ENCODE results near the gene RAB26.

Gene RAB26

GRCh38 chr16:2181952-2182351 lies 33.5 kb downstream of the RAB26 start:
- no peak for DNase-seq

GRCh38 chr16:2183671-2184070 lies 35.2 kb downstream of the RAB26 start:
- DNase-seq: no peak

GRCh38 chr16:2184346-2184745 lies 35.9 kb downstream of the RAB26 start:
- no peak for DNase-seq

GRCh38 chr16:2184962-2185361 lies 36.5 kb downstream of the RAB26 start:
- DNase-seq: no peak

- DNase-seq: no peak
Observed at GRCh38 chr16:2186064-2186463, 37.6 kb downstream of the RAB26 start.

GRCh38 chr16:2186505-2186904 lies 38.1 kb downstream of the RAB26 start:
- DNase-seq: no peak

GRCh38 chr16:2187212-2187611 lies 38.8 kb downstream of the RAB26 start:
- DNase-seq: no peak

- DNase-seq: no peak
Observed at GRCh38 chr16:2188395-2188794, 40.0 kb downstream of the RAB26 start.

GRCh38 chr16:2189252-2189893 lies 40.9 kb downstream of the RAB26 start:
- DNase-seq: no peak

- no peak for DNase-seq
Observed at GRCh38 chr16:2190002-2190658, 41.7 kb downstream of the RAB26 start.

- no peak for DNase-seq
Observed at GRCh38 chr16:2190659-2191445, 42.4 kb downstream of the RAB26 start.

GRCh38 chr16:2191446-2191706 lies 43.0 kb downstream of the RAB26 start:
- DNase-seq: no peak

- DNase-seq: peak; percentile 63
Observed at GRCh38 chr16:2194166-2194834, 45.9 kb downstream of the RAB26 start.

GRCh38 chr16:2194852-2195321 lies 46.5 kb downstream of the RAB26 start:
- peak; percentile 88 for DNase-seq

GRCh38 chr16:2195322-2196161 lies 47.1 kb downstream of the RAB26 start:
- peak; percentile 21 for DNase-seq

- DNase-seq: peak; percentile 62
Observed at GRCh38 chr16:2196162-2196980, 47.9 kb downstream of the RAB26 start, which contains the start of gene CASKIN1. TSS of gene CASKIN1 (minus strand) at chr16:2196605. CDS start at chr16:2196432, 173 bp downstream.

GRCh38 chr16:2196981-2197511 lies 48.6 kb downstream of the RAB26 start:
- no peak for DNase-seq

GRCh38 chr16:2197765-2198164 lies 49.3 kb downstream of the RAB26 start:
- no peak for DNase-seq

GRCh38 chr16:2198283-2198682 lies 49.9 kb downstream of the RAB26 start:
- no peak for DNase-seq

GRCh38 chr16:2199095-2199494 lies 50.7 kb downstream of the RAB26 start:
- DNase-seq: no peak

- DNase-seq: no peak
Observed at GRCh38 chr16:2199621-2200139, 51.3 kb downstream of the RAB26 start.

Data from RPMI8226 (cell line).